ENCODE data around the gene MRPL30.
"Not testable (repeated sequence)": the region's sequence is repeated elsewhere in the genome, so short reads cannot be mapped to it uniquely, and the experiment has no call there.

The MRPL30 gene

DNA sequence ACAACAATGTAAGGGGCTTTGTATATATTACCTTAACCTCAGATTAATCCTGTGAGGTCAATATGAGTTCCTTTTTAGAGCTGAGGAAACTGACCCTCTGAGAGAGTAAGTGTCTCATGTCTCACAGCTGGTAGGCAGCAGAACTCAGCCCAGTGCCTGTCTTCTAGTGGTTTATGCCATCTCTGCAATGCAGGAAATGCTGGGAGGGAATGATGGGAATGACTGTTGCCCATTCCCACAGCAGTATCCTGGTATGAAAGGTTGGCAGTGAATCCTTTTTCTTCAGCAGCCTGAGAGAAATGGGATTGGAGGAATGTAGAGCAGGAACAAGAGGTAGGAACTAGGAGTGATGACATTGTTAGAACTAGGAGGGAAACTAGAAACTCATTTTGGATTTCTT is 6.0 kb downstream of the MRPL30 start:
- DNase-seq: no peak

DNA sequence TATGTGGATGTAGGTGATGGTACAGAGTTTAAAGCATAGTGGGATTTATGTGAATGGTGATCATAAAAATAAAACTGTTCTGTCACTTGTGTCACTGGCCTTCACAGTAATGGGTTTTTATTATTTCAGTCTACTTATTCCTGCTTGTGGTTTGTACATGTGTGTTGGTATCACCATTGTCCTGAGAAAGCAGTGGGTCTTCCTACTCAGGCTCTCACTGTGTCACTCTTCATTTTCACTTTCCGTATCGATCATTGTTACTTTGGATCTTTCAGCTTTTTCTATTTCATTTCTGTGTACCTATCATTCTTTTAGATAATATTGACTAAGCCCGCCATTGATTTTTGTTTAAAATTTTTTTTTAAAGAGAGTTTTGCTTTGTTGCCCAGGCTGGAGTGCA is 7.4 kb downstream of the MRPL30 start:
- no peak for DNase-seq

DNA sequence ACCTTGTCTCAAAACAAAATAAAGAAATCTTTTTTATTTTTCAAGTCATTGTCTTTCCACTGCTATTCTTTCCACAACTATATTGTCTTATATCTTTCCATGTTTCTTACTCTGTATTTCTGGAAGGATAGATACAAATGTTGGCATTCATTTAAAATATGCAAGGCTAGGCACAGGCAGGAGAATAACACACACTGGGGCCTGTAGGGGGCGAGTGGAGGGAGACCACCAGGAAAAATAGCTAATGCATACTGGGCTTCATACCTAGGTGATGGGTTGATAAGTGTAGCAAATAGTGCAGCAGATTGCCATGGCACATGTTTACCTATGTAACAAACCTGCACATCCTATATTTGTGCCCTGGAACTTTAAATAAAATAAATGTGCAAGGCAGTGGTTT is 9.6 kb downstream of the MRPL30 start:
- DNase-seq: no peak

- not testable (repeated sequence) for DNase-seq
These were observed 11.4 kb downstream of the MRPL30 start for GRCh38 chr2:99192364-99192763.

DNA sequence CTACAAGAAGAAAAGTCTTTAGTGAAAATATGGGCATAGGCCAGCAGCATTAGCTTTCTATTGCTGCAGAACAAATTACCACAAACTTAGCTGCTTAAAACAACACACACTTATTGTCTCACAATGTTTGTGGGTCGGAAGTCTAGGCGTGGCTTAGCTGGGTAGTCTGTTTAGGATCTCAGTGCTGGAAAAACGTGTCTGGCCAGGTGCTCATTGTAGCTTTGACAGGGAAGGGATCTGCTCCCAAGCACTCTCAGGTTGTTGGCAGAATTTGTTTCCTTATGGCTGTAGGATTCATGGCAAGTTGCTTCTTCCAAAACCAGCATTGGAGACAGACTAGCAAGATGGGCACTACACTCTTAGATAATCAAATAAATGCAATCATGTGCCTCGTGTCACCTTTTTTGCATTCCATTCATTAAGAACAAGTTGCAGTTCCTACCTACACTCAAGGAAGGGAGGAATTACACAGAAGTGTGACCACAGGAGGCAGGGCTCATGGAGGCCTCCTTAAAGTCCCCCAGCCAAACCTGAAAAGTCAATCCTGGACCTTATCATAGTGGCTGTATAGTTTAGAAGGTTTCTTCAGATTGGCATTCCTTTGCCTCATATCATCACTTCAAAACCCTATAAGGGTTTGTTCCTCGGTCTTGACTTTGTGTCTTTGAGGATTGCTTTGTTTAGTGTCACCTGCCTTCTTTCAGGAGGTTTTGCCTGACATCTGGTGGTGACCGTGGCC is 17.3 kb downstream of the MRPL30 start:
- DNase-seq: no peak

- DNase-seq: no peak
These were observed 19.3 kb downstream of the MRPL30 start for GRCh38 chr2:99200076-99200800.

DNA sequence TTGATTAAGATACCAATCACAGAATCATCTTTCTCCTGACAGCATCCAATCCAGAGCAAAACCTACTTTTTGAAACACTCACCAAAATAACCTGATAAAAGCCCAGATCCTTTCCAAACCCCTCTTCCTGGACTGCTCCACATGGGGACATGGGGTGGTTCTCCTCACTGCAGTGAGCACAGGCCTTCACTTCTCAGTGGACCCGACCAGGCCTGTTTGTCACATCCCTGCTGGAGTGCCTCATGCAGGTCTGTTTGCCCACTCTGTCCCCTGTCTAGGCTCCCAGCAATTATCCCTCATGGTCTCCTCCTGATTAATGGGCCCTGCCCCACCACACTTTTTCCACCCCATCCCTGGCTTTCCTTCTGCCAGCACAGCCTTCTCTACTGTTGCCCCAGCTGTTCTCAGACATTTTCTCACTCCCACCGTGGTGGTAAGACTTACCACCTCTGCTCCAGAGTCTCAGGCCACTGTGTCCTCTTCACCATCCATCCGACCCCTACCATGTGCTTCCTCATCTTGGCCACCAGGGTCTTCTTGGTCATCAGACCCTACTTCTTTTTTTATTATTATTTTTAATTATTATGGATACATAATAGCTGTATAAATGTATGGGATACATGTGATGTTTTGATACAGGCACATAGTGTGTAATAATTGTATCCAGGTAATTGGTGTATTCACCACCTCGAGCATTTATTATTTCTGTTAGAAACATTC is 21.1 kb downstream of the MRPL30 start:
- no peak for DNase-seq

- no peak for DNase-seq
These were observed 24.5 kb downstream of the MRPL30 start for GRCh38 chr2:99205491-99205890.

DNA sequence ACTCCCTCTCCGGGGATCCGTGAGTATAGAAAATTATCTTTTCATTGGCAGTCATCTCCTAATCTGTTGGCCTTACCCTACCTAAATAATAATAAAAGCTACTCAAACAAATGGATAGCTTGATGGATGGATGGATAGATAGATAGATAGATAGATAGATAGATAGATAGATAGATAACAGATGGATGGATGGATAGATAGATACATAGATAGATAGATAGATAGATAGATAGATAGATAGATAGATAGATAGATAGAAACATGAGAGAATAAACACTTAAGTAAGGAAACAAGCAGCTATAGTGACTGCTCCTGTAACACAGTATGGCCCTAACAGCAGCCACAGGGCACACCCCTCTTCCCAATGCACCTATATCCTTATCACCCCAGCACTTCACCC is 35.1 kb downstream of the MRPL30 start:
- DNase-seq: no peak

GRCh38 chr2:99217929-99218501 is 37.0 kb downstream of the MRPL30 start:
- DNase-seq: no peak

GRCh38 chr2:99233177-99233576 is 52.2 kb downstream of the MRPL30 start:
- DNase-seq: not testable (repeated sequence)

DNA sequence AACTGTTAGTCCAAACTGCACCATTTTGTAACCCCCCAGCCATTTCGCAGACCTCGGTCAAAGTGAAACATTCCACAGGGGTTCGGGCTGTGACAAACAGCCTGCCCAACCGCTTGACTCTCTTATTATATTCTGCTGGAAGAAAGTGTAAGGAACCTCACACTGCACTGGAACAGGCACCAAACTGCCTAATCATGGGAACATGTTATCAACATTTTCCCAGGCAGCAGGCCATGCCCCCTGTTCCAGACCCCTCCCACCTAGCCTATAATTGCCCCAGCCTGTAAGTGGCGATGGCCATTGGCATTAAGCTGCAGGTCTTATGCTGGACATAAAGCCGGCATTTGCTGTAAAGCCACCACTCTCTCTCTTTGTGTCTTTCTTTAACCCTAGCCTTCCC is 57.6 kb downstream of the MRPL30 start:
- DNase-seq: no peak

GRCh38 chr2:99240431-99240830 is 59.4 kb downstream of the MRPL30 start:
- no peak for DNase-seq

GRCh38 chr2:99242151-99242550 is 61.2 kb downstream of the MRPL30 start:
- no peak for DNase-seq

All from CD4-positive, alpha-beta T cell treated with Interleukin-21 for 1 hour (primary cell).